Measurements from ENCODE around the gene ZNF83.
"Not testable (repeated sequence)": the region's sequence is repeated elsewhere in the genome, so short reads cannot be mapped to it uniquely, and the experiment has no call there.

- not testable (repeated sequence) for TF ChIP-seq EZH2 (IDR thresholded peaks at IDR 0.05; ENCODE audit: borderline replicate concordance, insufficient read depth, low read depth, low read length, poor library complexity, severe bottlenecking); CTCF (IDR thresholded peaks at IDR 0.05)
Observed at GRCh38 chr19:52601974-52602366, 36.2 kb downstream of the ZNF83 start.
